Fibroblast of the aortic adventitia (primary cell): Measurements from ENCODE around the gene PAQR6. TPM values are rescaled to one million over a fixed set of nuclear protein-coding genes. Genes with fewer than 3 reads are reported as not detected.
"Not testable (repeated sequence)": the region's sequence is repeated elsewhere in the genome, so short reads cannot be mapped to it uniquely, and the experiment has no call there.

ENCODE experiments used
- DNase-seq: peaks from one replicate; pipeline ENCODE4 v3.0.0-alpha.2; 2010; ENCODE audit warnings: low read depth
- H3K4me3 ChIP-seq: 2 replicates; pipeline ENCODE4 v1.5.1; 2011; ENCODE audit warnings: low read depth, mild to moderate bottlenecking, control low read depth, low read length, moderate library complexity
- total RNA-seq: library from RNA; depleted of rRNA; stranded (reverse); fragments of >200 nt; gene quantifications from 2 replicates; pipeline ENCODE4 v1.2.3, GENCODE V29; 2012; ENCODE audit warnings: low replicate concordance
- TF ChIP-seq, protein P1 (sequence below): IDR thresholded peaks from 2 replicates; pipeline ENCODE4 v1.5.1; 2011; ENCODE audit warnings: mild to moderate bottlenecking, low read length, control low read depth, inconsistent platforms; ENCODE audit not compliant: insufficient read depth

The PAQR6 gene
- total RNA-seq, 1 donor = 0.63 TPM

DNA sequence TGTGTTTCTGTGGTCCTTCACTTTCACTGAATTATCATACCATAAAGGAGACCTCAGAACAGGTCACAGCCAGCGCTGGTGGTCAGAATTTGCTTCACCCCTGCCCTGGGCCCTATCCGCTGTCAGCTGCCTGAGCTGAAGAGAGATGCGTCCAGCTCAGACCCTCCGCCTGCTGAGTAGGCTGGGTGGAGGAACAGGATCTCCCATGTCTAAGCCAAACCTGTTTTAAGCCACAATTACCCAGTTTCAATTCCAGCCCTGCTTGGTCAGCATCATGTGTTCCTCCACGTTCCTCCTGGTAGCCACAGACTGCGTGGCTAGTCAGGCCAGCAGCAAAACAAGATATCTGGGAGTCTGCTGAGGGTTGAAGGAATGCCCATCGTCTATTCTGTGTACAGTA lies 19.4 kb downstream of the PAQR6 start:
- DNase-seq = no peak
- no peak overlapping the region for H3K4me3 ChIP-seq
- TF ChIP-seq, protein P1, sequence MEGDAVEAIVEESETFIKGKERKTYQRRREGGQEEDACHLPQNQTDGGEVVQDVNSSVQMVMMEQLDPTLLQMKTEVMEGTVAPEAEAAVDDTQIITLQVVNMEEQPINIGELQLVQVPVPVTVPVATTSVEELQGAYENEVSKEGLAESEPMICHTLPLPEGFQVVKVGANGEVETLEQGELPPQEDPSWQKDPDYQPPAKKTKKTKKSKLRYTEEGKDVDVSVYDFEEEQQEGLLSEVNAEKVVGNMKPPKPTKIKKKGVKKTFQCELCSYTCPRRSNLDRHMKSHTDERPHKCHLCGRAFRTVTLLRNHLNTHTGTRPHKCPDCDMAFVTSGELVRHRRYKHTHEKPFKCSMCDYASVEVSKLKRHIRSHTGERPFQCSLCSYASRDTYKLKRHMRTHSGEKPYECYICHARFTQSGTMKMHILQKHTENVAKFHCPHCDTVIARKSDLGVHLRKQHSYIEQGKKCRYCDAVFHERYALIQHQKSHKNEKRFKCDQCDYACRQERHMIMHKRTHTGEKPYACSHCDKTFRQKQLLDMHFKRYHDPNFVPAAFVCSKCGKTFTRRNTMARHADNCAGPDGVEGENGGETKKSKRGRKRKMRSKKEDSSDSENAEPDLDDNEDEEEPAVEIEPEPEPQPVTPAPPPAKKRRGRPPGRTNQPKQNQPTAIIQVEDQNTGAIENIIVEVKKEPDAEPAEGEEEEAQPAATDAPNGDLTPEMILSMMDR = no peak

DNA sequence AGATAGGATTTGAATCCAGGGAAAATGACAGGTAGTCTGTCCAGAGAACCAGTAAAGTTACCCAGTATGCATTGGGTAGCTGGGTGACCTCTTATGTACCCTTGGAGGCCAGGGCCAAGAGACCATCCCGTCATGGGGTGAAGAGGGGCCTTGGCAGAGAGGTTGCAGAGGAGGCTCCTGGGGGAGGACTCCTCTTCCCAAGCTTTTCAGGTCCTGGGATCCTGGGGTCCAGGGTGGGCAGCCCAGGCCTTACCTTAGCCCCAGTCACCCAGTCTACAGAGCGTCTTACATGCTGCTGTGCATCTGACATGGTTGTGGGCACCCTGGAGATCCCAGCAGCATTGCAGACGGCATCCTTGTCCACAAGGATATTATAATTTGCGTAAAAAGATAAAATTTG lies 21.1 kb downstream of the PAQR6 start:
- TF ChIP-seq, protein P1 = no peak

GRCh38 chr1:156226116-156226538 lies 21.7 kb downstream of the PAQR6 start:
- DNase-seq = no peak
- H3K4me3 ChIP-seq = no peak overlapping the region
- TF ChIP-seq, protein P1 = no peak

More for the DNA sequence above, 21.1 kb downstream of the PAQR6 start:
- H3K4me3 ChIP-seq = no peak overlapping the region
- DNase-seq = no peak

DNA sequence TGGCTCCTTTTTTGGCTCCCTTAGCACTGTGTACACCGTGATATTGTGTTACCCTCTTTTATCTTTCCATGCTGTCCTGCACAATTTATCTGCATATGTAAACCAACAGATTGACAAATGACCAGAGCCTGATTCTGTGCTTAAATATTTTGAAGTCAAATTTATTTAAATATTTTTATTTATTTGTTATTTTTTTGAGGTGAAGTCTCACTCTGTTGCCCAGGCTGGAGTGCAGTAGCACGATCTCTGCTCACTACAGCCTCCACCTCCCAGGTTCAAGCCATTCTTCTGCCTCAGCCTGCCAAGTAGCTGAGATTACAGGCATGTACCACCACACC lies 22.2 kb downstream of the PAQR6 start:
- TF ChIP-seq, protein P1 = no peak
- no peak for DNase-seq
- H3K4me3 ChIP-seq = no peak overlapping the region

DNA sequence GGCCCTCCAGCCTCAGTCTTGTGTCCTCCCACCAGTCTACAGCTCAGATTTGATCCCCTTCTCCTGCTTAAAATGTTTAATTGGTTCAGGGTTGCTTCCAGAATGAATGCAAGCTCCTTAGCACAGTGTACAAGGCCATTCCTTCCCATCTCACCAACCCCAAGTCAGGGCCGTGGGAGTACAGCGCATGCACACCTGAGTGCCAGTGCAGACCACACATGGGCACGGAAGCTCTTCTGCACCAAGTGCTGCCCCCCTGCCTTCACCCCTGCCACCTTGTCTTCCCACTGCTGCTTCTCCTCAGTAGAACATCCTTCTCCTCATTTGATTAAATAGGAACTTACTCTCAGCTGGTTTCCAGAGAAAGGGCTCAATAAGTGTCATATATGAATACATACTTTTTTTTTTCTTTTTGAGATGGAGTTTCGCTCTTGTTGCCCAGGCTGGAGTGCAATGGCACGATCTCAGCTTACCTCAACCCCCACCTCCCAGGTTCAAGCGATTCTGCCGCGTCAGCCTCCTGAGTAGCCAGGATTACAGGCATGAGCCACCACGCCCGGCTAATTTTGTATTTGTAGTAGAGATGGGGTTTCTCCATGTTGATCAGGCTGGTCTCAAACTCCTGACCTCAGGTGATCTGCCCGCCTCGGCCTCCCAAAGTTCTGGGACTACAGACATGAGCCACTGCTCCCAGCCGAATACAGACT lies 25.7 kb downstream of the PAQR6 start:
- no peak for DNase-seq
- TF ChIP-seq, protein P1 = no peak

GRCh38 chr1:156220226-156220625 lies 27.6 kb downstream of the PAQR6 start:
- DNase-seq = no peak
- TF ChIP-seq, protein P1 = no peak

More for the DNA sequence above, 25.7 kb downstream of the PAQR6 start:
- no peak overlapping the region for H3K4me3 ChIP-seq

DNA sequence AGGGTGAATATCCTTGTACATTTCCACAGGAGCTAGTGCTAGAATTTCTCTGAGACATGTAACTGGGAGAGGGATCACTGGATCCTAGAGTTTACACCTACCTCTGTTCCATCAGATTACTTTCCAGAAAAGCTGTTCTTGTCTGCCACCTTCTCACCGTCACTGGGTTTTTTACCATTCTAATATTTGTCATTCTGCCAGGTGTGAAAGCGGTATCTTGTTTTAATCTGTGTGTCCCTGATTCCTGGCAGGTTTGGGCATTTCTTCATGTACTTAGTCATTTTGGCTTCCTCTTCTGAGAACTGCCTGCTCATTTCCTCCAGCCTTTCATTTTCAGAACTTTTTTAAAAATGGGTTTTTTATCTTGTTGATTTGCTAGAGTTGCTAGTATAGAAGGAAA lies 30.0 kb downstream of the PAQR6 start:
- peak; percentile 81 for DNase-seq
- H3K4me3 ChIP-seq = no peak overlapping the region
- TF ChIP-seq, protein P1 = no peak

More at GRCh38 chr1:156220226-156220625, 27.6 kb downstream of the PAQR6 start:
- no peak overlapping the region for H3K4me3 ChIP-seq

GRCh38 chr1:156216361-156217086 lies 31.3 kb downstream of the PAQR6 start:
- DNase-seq, H3K4me3 ChIP-seq: not testable (repeated sequence)
